ENCODE data around the gene PSMD2. TPM values are rescaled to one million over a fixed set of nuclear protein-coding genes. Genes with fewer than 3 reads are reported as not detected.
A peak's percentile ranks its signal among the peaks of the same experiment; 100 is the strongest.

Gene PSMD2
- total RNA-seq, 1 donor from 2014 or later = 108 TPM

DNA sequence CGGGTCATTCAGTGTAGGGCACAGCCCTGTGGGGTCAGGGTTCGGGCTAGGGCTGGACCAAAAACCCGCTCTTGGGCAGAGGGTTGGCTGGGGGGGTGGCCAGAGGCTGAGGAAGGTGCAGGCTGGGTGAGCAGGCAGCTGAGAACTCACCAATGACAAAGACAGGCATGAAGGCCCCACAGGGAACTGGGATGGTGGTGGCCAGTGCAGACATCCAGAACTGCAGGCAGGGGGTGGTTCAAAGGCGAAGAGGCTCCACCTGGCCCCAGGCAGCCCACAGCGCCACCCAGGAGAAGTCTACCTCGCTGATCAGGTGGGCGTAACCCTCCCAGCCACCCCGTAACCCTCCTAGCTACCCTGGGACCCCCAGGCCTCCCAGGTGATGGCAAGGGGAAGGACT is 55.7 kb downstream of the PSMD2 start:
- peaks cover 0 to 14% of the 10 kb centered on the region in 2 donors for H3K36me3 ChIP-seq
- no peak overlapping the region for H3K27ac ChIP-seq
- no peaks in the 10 kb centered on the region for H3K9me3 ChIP-seq
- DNase-seq (ENCODE audit: extremely low spot score in 2 of 2) = no peak
- H3K27me3 ChIP-seq = no peaks in the 10 kb centered on the region
- no peak overlapping the region for H3K4me3 ChIP-seq
- TF ChIP-seq, protein P1, sequence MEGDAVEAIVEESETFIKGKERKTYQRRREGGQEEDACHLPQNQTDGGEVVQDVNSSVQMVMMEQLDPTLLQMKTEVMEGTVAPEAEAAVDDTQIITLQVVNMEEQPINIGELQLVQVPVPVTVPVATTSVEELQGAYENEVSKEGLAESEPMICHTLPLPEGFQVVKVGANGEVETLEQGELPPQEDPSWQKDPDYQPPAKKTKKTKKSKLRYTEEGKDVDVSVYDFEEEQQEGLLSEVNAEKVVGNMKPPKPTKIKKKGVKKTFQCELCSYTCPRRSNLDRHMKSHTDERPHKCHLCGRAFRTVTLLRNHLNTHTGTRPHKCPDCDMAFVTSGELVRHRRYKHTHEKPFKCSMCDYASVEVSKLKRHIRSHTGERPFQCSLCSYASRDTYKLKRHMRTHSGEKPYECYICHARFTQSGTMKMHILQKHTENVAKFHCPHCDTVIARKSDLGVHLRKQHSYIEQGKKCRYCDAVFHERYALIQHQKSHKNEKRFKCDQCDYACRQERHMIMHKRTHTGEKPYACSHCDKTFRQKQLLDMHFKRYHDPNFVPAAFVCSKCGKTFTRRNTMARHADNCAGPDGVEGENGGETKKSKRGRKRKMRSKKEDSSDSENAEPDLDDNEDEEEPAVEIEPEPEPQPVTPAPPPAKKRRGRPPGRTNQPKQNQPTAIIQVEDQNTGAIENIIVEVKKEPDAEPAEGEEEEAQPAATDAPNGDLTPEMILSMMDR (IDR thresholded peaks at IDR 0.05) = no peak
- TF ChIP-seq POLR2AphosphoS5 (IDR thresholded peaks at IDR 0.05; ENCODE audit: insufficient read depth in 1 of 2, low read depth in 1 of 2) = no peak
- TF ChIP-seq POLR2A (IDR thresholded peaks at IDR 0.05) = no peak
- intact Hi-C loops (cut with DNase I) = no loop called here
- peaks cover 10% of the 10 kb centered on the region for H3K4me1 ChIP-seq

DNA sequence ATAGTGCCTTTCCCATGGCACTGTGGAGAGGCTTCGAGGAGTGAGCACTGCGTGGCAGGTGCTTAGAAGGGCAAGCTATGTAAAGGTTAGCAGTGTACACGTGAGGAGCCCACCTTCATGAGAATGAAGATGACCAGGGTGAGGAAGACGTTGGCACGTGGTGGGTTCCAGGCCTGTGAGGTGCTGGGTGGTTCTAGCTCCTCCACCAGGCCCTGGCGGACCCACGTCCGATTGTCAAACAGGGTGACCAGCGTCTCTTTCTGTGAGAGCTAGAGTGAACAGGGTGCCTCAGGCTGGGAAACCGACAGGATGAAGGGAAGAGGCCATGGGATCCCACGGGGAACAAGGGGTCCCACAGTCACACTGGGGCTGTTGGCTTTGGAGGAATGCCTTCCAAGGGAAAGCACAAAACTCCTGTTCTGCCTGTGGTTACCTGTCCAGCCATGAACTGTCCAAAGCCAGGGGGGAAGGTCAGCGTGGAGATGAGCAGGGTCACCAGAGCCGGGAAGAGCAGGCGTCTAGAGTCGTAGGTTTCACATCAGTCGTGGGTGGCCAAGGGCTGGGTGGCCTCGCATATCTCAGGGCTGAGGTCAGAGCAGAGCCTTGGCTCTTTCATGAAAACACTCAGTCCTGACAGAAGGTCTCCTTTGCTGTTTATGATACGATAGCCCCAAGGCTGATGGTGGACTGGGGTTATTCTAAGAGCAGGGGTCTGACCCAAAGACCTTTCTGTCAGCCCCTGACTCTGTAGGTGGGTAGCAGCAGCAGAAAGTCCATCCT is 56.4 kb downstream of the PSMD2 start:
- Histone ChIP-seq H3K4me3 (no peak overlapping the region), H3K27me3 (no peaks in the 10 kb centered on the region), H3K36me3 (peaks cover 0 to 14% of the 10 kb centered on the region in 2 donors), H3K4me1 (peaks cover 16% of the 10 kb centered on the region), H3K27ac (no peak overlapping the region), H3K9me3 (no peaks in the 10 kb centered on the region)
- DNase-seq (ENCODE audit: extremely low spot score in 2 of 2) = no peak
- intact Hi-C loops (cut with DNase I) = no loop called here
- TF ChIP-seq POLR2AphosphoS5 (IDR thresholded peaks at IDR 0.05; ENCODE audit: insufficient read depth in 1 of 2, low read depth in 1 of 2) (no peak), POLR2A (IDR thresholded peaks at IDR 0.05) (no peak)
- TF ChIP-seq, protein P1 (IDR thresholded peaks at IDR 0.05) = no peak

GRCh38 chr3:184357248-184358123 is 58.4 kb downstream of the PSMD2 start:
- no peak overlapping the region for H3K4me3 ChIP-seq
- intact Hi-C loops (cut with DNase I) = no loop called here
- peaks cover 15% of the 10 kb centered on the region for H3K4me1 ChIP-seq
- peaks cover 0 to 14% of the 10 kb centered on the region in 2 donors for H3K36me3 ChIP-seq
- no peak for DNase-seq (ENCODE audit: extremely low spot score in 2 of 2)
- H3K9me3 ChIP-seq = no peaks in the 10 kb centered on the region
- no peak overlapping the region for H3K27ac ChIP-seq
- TF ChIP-seq, protein P1 (IDR thresholded peaks at IDR 0.05) = no peak
- TF ChIP-seq POLR2A (IDR thresholded peaks at IDR 0.05) (no peak), POLR2AphosphoS5 (IDR thresholded peaks at IDR 0.05; ENCODE audit: insufficient read depth in 1 of 2, low read depth in 1 of 2) (no peak)
- H3K27me3 ChIP-seq = no peaks in the 10 kb centered on the region

DNA sequence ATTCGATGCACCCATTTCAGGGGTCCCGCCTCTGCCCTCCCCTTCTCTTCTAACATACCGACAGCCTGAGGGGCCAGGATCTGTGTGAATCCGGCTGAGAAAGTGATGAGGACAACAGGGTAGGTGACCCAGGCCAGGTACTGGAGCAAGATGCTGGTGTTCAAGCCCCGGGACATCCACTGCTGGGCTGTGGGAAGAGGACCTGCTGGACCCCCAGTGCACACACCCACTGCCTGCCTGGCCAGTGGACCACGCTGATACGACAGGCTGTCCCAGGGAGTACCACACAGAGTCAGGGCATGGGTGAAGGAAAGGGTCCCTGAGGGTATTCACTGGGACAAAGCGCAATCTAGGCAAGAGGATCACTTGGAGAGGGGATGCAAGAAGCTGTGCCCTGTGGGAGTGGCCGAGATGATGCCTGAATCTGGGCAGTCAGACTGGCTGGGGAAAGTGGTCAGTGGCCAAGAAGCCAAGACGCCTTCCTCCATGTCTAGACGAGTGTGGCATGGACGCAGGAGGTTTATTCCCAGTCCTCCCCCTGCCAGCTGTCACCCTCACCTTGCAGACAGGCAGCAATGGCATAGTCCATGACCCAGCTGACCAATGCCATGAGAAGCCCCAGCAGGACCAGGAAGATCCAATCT is 59.2 kb downstream of the PSMD2 start:
- Histone ChIP-seq H3K9me3 (no peaks in the 10 kb centered on the region), H3K4me3 (no peak overlapping the region), H3K27ac (no peak overlapping the region), H3K4me1 (peaks cover 15% of the 10 kb centered on the region), H3K36me3 (peaks cover 0 to 14% of the 10 kb centered on the region in 2 donors), H3K27me3 (no peaks in the 10 kb centered on the region)
- TF ChIP-seq, protein P1 (IDR thresholded peaks at IDR 0.05) = no peak
- TF ChIP-seq POLR2AphosphoS5 (IDR thresholded peaks at IDR 0.05; ENCODE audit: insufficient read depth in 1 of 2, low read depth in 1 of 2) (no peak), POLR2A (IDR thresholded peaks at IDR 0.05) (no peak)
- intact Hi-C loops (cut with DNase I) = no loop called here
- no peak for DNase-seq (ENCODE audit: extremely low spot score in 2 of 2)

Small RNAs within 50 kb of the gene (small RNA-seq; reads per million reads assigned to genes)
- gene SNORD66 = 753 reads per million, percentile 99 among the genes with 10 or more reads in this experiment

Other genes starting within 250 kb of the PSMD2 start
- gene HTR3C, start 246.2 kb upstream of the PSMD2 start, total RNA-seq = not detected
- not detected for gene HTR3E, start 202.2 kb upstream of the PSMD2 start, total RNA-seq
- 30.2 TPM for gene EIF2B5, start 163.9 kb upstream of the PSMD2 start, total RNA-seq
- 39.0 TPM for gene DVL3, start 143.9 kb upstream of the PSMD2 start, total RNA-seq
- gene AP2M1, start 124.4 kb upstream of the PSMD2 start, total RNA-seq = 223 TPM
- 94.0 TPM for gene ABCF3, start 113.0 kb upstream of the PSMD2 start, total RNA-seq
- 0.98 TPM for gene VWA5B2, start 69.7 kb upstream of the PSMD2 start, total RNA-seq
- gene ALG3, start 50.3 kb upstream of the PSMD2 start, total RNA-seq = 58.2 TPM
- 5.6 TPM for gene EEF1AKMT4, start 49.6 kb upstream of the PSMD2 start, total RNA-seq
- gene CAMK2N2, start 37.7 kb upstream of the PSMD2 start, total RNA-seq = not detected
- gene ECE2, start 23.2 kb upstream of the PSMD2 start, total RNA-seq = 1.7 TPM
- 207 TPM for gene EIF4G1, start 15.4 kb downstream of the PSMD2 start, total RNA-seq
- 28.5 TPM for gene FAM131A, start 38.4 kb downstream of the PSMD2 start, total RNA-seq
- 8.1 TPM for gene CLCN2, start 62.4 kb downstream of the PSMD2 start, total RNA-seq
- gene POLR2H, start 62.5 kb downstream of the PSMD2 start, total RNA-seq = 64.3 TPM
- gene THPO, start 79.0 kb downstream of the PSMD2 start, total RNA-seq = 0.74 TPM
- gene CHRD, start 80.8 kb downstream of the PSMD2 start, total RNA-seq = 32.7 TPM

Measured in vagina (tissue), 2 donors.